Mammary epithelial cell (primary cell): Measurements from ENCODE around the gene SLC6A2.

Experiments used
- EZH2 ChIP-seq: IDR thresholded peaks from 2 replicates; pipeline ENCODE4 v1.6.1; 2012; ENCODE audit warnings: low read length, inconsistent platforms, borderline replicate concordance
- TF ChIP-seq, protein P1 (sequence below), 2 donors: IDR thresholded peaks in 1 of 2; conservative IDR thresholded peaks in 1 of 2; 2 replicates each; pipeline ENCODE4 v1.5.1; 2011 to 2012; ENCODE audit warnings: inconsistent platforms in 2 of 2, low read length in 2 of 2, mild to moderate bottlenecking in 2 of 2, control low read depth in 1 of 2, low read depth in 1 of 2; ENCODE audit not compliant: insufficient read depth in 1 of 2; ENCODE audit errors: extremely low read depth in 1 of 2

GRCh38 chr16:55737318-55737717 lies 81.5 kb downstream of the SLC6A2 start:
- TF ChIP-seq, protein P1, sequence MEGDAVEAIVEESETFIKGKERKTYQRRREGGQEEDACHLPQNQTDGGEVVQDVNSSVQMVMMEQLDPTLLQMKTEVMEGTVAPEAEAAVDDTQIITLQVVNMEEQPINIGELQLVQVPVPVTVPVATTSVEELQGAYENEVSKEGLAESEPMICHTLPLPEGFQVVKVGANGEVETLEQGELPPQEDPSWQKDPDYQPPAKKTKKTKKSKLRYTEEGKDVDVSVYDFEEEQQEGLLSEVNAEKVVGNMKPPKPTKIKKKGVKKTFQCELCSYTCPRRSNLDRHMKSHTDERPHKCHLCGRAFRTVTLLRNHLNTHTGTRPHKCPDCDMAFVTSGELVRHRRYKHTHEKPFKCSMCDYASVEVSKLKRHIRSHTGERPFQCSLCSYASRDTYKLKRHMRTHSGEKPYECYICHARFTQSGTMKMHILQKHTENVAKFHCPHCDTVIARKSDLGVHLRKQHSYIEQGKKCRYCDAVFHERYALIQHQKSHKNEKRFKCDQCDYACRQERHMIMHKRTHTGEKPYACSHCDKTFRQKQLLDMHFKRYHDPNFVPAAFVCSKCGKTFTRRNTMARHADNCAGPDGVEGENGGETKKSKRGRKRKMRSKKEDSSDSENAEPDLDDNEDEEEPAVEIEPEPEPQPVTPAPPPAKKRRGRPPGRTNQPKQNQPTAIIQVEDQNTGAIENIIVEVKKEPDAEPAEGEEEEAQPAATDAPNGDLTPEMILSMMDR (conservative IDR thresholded peaks at IDR 0.05 in 1 of 2, IDR thresholded peaks at IDR 0.05 in 1 of 2; ENCODE audit: extremely low read depth in 1 of 2, insufficient read depth in 1 of 2, low read depth in 1 of 2, low read length in 2 of 2): no peak
- TF ChIP-seq EZH2: no peak
